ENCODE results near the gene GNL3. TPM values are rescaled to one million over a fixed set of nuclear protein-coding genes. Genes with fewer than 3 reads are reported as not detected.
A peak's percentile ranks its signal among the peaks of the same experiment; 100 is the strongest.
"Not testable (repeated sequence)": the region's sequence is repeated elsewhere in the genome, so short reads cannot be mapped to it uniquely, and the experiment has no call there.

The GNL3 gene
- 113 and 177 TPM in 2 replicates for total RNA-seq

DNA sequence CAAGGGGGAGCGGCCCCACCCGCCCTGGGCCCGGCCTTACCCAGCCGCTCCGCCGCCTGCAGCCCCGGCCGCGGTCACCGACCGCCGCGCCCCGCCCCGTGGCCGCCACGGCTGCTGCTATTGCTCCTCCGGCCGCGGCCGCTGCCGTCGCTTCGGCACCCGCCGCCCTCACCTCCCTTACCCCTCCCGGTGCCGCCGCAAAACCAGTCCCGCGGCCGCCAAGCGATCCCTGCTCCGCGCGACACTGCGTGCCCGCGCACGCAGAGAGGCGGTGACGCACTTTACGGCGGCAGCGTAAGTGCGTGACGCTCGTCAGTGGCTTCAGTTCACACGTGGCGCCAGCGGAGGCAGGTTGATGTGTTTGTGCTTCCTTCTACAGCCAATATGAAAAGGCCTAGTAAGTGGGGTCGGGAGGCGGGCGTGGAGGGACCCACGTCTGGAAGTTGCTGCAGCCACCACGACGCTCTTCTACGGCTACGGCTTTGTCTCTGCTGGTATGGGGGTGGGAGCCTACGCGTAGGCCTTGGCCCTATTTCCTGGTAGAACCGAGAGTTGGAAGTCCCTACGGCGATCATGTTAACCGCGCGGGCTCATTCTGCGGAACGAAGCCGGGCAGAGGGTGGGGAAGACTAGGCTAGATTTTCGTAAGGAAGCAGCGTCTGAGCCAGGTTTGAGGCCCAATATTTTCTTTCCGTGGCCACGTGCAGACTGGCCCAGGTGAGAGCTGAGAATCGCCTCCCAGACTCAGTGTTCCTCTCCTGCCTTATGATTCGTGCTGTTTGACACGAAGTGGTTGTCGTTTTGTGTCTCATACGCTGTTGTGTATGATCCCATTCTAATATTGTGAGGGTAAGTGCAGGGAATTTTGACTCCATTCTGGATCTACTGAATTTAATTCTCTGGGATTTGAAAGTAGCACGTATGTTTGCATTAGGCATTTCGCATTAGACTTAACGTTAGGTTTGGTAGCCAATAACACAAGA is at the start of gene GNL3, which contains the start of gene PBRM1:
TSS of gene GNL3 (plus strand) at position 324 of the 983 bp plus-strand sequence. CDS start at position 385, 61 bp downstream.
TSS of gene PBRM1 (minus strand) at position 205 of the 983 bp plus-strand sequence.
- DNase-seq (ENCODE audit: low read depth) = peak; percentile 87

- DNase-seq (ENCODE audit: low read depth) = peak; percentile 68
These were observed 49.2 kb upstream of the GNL3 start for GRCh38 chr3:52636673-52637072.

DNA sequence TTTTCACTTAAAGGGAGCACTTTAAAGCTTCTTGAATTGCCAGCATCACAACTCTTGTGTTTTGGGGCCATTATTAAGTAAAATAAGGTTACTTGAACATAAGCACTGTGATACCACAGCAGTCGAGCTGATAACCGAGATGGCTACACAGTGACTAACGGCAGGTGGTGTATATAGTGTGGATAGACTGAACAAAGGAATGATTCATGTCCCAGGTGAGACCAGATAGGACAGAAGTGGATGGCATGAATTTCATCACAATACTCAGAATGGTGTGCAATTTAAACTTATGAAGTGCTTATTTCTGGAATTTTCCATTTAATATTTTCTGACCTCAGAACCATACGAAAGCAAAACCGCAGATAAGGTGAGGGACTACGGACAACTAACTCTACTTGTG is 40.3 kb upstream of the GNL3 start:
- DNase-seq (ENCODE audit: low read depth) = no peak

DNA sequence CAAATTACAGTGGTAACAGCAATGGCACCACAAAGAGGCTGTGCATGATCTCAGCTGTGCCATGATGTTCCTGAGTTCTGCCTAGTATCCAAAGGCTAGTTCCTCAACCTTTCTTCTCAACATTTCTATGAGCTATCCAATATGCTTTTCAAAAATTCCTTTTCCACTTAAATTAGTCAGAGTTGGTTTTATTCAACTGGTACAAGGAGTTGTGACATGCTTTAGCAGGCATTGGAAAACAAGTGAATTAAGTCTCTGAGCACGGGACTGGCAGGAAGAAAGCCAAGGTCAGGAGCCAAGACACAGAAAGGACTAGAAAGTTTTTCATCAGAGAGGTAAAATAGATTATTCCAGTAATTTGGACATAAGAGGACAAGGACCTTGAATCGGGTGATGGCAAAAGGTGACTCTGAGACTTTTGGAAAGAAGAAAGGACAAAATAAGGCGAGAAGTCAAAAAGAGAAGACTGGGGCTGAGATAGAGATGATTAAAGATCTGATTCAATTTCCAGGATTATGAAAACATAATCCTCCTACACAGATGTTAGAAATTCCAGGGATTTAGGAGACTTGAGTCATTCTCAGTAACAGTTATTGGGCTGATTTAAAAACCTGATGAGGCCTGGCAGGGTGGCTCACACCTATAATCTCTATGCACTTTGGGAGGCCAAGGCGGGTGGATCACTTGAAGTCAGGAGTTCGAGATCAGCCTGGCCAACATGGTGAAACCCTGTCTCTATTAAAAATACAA is 36.2 kb upstream of the GNL3 start:
- no peak for DNase-seq (ENCODE audit: low read depth)

DNA sequence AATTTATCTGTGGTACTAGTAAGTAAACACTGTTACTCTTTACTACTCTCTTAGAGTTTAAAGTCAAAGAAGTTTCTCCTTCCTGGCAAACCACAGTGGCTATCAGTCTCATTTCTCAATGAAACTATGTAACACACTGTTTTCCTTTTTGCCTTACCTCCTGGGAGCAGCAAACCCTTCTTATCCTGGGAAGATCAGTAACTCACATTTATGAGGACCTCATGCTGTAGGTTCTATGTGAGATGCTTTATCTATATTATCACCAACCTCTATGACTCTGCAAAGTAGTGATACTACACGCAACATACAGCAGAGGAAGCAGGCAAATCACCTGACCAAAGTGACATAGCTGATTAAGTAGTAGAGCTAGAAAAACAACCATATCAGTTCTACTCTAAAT is 35.4 kb upstream of the GNL3 start:
- DNase-seq (ENCODE audit: low read depth) = no peak

GRCh38 chr3:52651592-52651991 is 34.2 kb upstream of the GNL3 start:
- no peak for DNase-seq (ENCODE audit: low read depth)

- no peak for DNase-seq (ENCODE audit: low read depth)
These were observed 29.9 kb upstream of the GNL3 start for GRCh38 chr3:52655895-52656294.

GRCh38 chr3:52660046-52660445 is 25.8 kb upstream of the GNL3 start:
- no peak for DNase-seq (ENCODE audit: low read depth)

DNA sequence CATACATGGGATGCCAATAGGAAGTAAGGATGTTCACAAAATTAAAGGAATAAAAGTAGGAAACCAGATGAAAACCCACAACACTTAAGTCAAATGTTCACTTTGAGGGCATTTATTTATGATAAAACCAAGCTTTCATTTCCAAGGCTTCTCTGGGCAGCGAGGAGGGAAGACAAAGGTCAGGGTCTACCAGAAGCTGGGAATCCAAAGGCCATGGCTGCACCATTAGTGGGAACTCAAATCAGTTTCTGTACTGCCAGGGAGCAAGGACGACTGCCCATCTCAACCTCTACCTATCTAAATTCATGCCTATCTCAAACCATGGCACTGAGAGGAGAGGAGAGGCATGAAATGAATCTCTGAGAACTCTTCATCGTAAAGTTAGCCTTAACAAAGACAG is 22.7 kb upstream of the GNL3 start:
- DNase-seq (ENCODE audit: low read depth) = no peak

DNA sequence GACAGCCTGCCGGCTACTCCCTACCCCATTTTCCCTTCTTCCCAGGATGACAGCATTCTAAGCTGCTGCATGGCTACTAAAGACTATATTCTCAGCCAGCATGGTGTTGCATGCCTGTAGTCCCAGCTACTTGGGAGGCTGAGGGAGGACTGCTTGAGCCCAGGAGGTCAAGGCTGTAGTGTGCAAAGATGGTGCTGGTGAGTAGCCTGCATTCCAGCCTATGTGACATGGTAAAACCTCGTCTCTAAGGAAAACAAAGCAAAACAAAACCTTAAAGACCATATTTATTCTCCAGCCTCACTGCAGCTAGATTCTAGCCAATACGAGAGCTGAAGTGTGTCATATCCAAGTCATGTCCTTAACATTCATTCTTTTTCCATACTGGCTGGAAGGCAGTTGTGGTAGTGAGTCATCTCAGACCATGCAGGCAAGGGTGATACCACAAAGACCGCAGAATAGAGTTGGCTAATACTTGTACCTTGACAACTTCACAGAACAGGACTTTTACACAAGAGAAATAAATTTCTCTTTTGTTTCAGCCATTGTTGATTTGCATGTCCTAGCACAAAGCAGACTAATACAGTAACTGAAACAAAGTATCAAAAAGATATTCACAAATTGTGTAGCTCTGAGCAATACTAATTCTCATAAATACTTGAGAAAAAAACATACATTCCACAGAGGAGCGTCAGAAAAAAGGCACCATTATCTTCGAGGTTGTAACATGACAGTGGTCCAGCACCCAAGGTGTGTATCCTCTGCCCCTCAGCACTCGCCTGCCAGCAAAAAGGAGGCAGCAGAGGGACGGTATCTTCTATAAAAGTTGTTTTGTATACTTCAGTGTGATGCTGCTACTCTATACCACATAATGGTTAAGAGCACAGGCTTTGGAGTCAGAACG is 15.0 kb upstream of the GNL3 start:
- DNase-seq (ENCODE audit: low read depth) = peak; percentile 100

DNA sequence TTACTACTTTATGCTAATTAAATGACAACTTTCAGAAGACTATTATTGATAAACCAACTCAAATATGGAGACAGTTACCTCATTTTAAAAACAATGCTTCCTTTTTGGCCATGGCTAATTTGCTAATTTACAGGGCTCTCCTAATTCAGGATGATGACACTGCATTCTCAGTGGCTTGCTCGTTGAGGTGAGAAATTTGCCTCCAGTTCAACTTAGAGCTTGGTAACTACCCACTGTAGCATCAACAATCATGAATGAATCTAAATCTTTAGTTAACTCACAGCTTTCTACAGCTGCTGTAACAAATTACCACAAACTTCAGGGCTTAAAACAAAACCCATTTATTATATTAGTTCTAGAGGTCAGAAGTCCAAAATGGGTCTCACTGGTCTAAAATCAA is 14.2 kb upstream of the GNL3 start:
- DNase-seq (ENCODE audit: low read depth) = peak; percentile 77

- DNase-seq (ENCODE audit: low read depth) = not testable (repeated sequence)
These were observed 9.6 kb upstream of the GNL3 start for GRCh38 chr3:52676201-52676600.

GRCh38 chr3:52678265-52679198 is 7.3 kb upstream of the GNL3 start:
- DNase-seq (ENCODE audit: low read depth) = no peak

- DNase-seq (ENCODE audit: low read depth) = no peak
These were observed 6.7 kb upstream of the GNL3 start for GRCh38 chr3:52679199-52679538.

DNA sequence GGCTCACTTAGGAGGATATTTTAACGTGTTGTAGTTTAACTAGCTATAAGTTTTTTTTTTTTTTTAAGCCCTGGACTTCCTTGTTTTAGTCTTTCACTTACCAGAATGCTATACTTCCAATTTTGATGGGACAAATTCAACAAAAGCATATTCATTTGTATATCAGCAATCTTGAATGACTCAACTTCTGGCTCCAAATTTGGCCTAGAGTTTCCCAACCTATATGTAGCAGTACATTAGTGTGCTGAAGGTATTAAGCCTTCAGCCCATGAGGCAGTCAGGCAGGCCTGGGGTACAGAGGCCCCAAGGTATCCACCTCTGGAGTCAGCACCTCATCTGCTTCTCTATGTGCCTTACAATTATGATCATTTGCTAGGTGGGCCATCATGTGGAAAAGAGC is 6.0 kb upstream of the GNL3 start:
- DNase-seq (ENCODE audit: low read depth) = no peak

GRCh38 chr3:52681596-52681995 is 4.2 kb upstream of the GNL3 start:
- no peak for DNase-seq (ENCODE audit: low read depth)

DNA sequence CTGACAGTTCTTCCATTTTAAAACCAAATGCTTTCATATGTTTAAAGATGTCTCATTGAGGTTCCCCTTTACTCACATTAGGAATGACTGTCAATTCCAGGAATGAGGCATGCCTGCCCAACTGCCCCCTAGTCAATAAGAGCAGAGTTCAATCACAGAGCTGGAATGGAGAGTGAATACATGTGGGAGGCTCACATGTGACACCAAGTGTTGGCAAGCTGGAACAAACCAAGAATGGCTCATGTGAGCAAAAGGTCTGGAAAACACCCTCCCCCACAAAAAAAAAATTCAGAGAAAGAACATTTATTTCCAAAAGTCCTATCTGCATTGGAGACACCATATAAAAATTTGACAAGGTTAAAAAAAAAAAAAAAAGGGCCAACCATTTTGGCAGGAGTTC is 3.8 kb upstream of the GNL3 start:
- DNase-seq (ENCODE audit: low read depth) = peak; percentile 92

- DNase-seq (ENCODE audit: low read depth) = no peak
These were observed 2.2 kb upstream of the GNL3 start for GRCh38 chr3:52683611-52684010.

DNA sequence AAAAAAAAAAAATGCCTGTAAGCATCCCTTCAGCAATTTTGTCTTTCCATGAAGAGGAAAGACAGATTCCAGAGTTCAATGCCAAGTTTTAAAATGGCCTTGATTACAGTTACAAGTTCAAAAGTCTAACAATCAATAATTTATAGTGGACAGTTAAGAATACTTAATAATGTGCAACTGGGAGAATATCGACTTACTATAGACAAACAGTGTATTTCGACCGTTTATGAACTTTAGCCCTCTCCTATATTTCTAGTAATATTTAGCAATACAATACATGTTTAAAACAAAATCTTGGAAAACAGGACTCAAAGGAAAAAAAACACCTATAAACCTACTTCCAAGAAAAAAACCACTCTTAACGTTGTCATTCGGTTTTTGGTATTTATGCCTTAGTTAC is 1.6 kb upstream of the GNL3 start:
- no peak for DNase-seq (ENCODE audit: low read depth)

DNA sequence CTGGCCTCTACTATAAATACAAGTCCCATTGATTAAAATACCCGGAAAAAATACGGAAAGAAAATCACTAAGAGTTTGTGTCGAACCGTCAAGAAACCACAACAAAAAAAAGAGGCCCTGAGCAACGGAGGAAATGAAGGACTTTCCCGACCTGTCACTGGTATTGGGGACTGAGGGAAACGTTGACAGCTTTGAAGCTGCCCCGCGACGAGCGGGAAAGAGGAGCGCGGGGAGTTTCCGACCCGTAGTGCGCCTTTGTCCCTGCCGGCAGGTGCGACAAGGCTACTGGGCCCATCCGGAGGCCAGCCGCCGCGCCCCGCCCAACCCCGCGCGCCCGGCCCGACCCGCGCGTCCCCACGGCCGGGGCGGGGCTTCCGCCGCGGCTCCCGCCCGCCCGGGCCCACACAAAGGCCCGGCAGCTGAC is 535 bp upstream of the GNL3 start:
- no peak for DNase-seq (ENCODE audit: low read depth)

DNA sequence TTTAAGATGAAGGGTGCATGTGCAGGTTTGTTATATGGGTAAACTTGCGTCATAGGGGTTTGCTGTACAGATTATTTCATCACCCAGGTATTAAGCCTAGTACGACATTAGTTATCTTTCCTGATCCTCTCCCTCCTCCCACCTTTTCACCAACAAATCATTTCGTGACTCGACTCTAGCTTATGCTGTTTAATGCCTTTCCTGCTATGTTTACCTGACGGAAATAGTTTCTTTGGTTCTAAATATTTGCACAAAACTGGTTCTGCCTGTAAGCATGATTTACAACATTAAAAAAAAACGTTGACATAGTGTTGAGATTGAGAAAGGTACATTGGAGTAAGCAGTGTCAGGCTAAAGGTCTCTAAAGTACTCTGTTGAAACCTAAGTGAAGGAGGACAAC is 2.4 kb downstream of the GNL3 start:
- DNase-seq (ENCODE audit: low read depth) = no peak
